Mesenchymal stem cell (in vitro differentiated cells and primary cell): ENCODE data around the gene LDHD.
A peak's percentile ranks its signal among the peaks of the same experiment; 100 is the strongest.

Experiments
- DNase-seq: peaks from one replicate; pipeline ENCODE4 v3.0.0-alpha.2; 2013
- H2AFZ ChIP-seq: one replicate; pipeline ENCODE4 v1.6.1; 2013; ENCODE audit warnings: low read depth, mild to moderate bottlenecking, control low read depth, inconsistent platforms, low read length, moderate library complexity
- H2AK5ac ChIP-seq: 2 replicates; pipeline ENCODE4 v1.6.1; 2013; ENCODE audit warnings: low read length, moderate library complexity, mild to moderate bottlenecking, inconsistent platforms; ENCODE audit not compliant: severe bottlenecking
- H2BK120ac ChIP-seq: one replicate; pipeline ENCODE4 v1.6.1; 2013; ENCODE audit warnings: low read depth, mild to moderate bottlenecking, inconsistent platforms, low read length, moderate library complexity
- H2BK12ac ChIP-seq, 2 experiments: one replicate each; pipeline ENCODE4 v1.6.1; 2013; ENCODE audit warnings: inconsistent platforms in 2 of 2, low read length in 2 of 2, mild to moderate bottlenecking in 2 of 2, moderate library complexity in 2 of 2, control low read depth in 1 of 2
- H2BK15ac ChIP-seq: one replicate; pipeline ENCODE4 v1.6.1; 2013; ENCODE audit warnings: mild to moderate bottlenecking, low read depth, inconsistent platforms; ENCODE audit not compliant: poor library complexity, severe bottlenecking
- H2BK5ac ChIP-seq: 2 replicates; pipeline ENCODE4 v1.6.1; 2013; ENCODE audit warnings: low read depth, mild to moderate bottlenecking, low read length, control low read depth, inconsistent platforms; ENCODE audit not compliant: poor library complexity, severe bottlenecking
- H3K14ac ChIP-seq, 2 experiments: one replicate each; pipeline ENCODE4 v1.6.1; 2013; ENCODE audit warnings: inconsistent platforms in 2 of 2, low read length in 2 of 2, control low read depth in 1 of 2, mild to moderate bottlenecking in 1 of 2, moderate library complexity in 1 of 2
- H3K18ac ChIP-seq, 2 experiments: one replicate each; pipeline ENCODE4 v1.6.1; 2013; ENCODE audit warnings: inconsistent platforms in 2 of 2, low read length in 2 of 2, control low read depth in 1 of 2, low read depth in 1 of 2, mild to moderate bottlenecking in 1 of 2
- H3K23ac ChIP-seq, 2 experiments: one replicate each; pipeline ENCODE4 v1.6.1; 2013; ENCODE audit warnings: inconsistent platforms in 2 of 2, low read length in 2 of 2, mild to moderate bottlenecking in 2 of 2, moderate library complexity in 2 of 2, control low read depth in 1 of 2
- H3K27ac ChIP-seq: 2 replicates; pipeline ENCODE4 v1.5.1; 2013; ENCODE audit warnings: mild to moderate bottlenecking, moderate library complexity, low read length, control low read depth, inconsistent platforms; ENCODE audit not compliant: poor library complexity, severe bottlenecking
- H3K27me3 ChIP-seq, 2 experiments: 2 replicates each; pipeline versions ENCODE4 v1.6.1 to v1.7.0; 2013; ENCODE audit warnings: low read length in 2 of 2, mild to moderate bottlenecking in 2 of 2, moderate library complexity in 2 of 2, control low read depth in 1 of 2, inconsistent platforms in 1 of 2; ENCODE audit not compliant: control insufficient read depth in 1 of 2, insufficient read depth in 1 of 2
- H3K36me3 ChIP-seq, 2 experiments: 2 replicates each; pipeline versions ENCODE4 v1.6.1 to v1.7.0; 2013; ENCODE audit warnings: low read length in 2 of 2, control low read depth in 1 of 2, inconsistent platforms in 1 of 2, low read depth in 1 of 2, mild to moderate bottlenecking in 1 of 2; ENCODE audit not compliant: insufficient read depth in 2 of 2, control insufficient read depth in 1 of 2
- H3K4ac ChIP-seq, 2 experiments: one replicate each; pipeline ENCODE4 v1.6.1; 2013; ENCODE audit warnings: inconsistent platforms in 2 of 2, low read length in 2 of 2, mild to moderate bottlenecking in 2 of 2, moderate library complexity in 2 of 2, control low read depth in 1 of 2, low read depth in 1 of 2
- H3K4me1 ChIP-seq: 2 replicates; pipeline ENCODE4 v1.6.1; 2013; ENCODE audit warnings: low read depth, low read length, control low read depth; ENCODE audit not compliant: control insufficient read depth, insufficient read depth
- H3K4me2 ChIP-seq: 2 replicates; pipeline ENCODE4 v1.6.1; 2013; ENCODE audit warnings: low read length, mild to moderate bottlenecking, inconsistent platforms; ENCODE audit not compliant: poor library complexity, severe bottlenecking
- H3K4me3 ChIP-seq, 2 experiments: 2 replicates each; pipeline versions ENCODE4 v1.5.1 to v1.7.0; 2013; ENCODE audit warnings: low read length in 2 of 2, mild to moderate bottlenecking in 2 of 2, control low read depth in 1 of 2, low read depth in 1 of 2; ENCODE audit not compliant: insufficient read depth in 1 of 2
- H3K79me1 ChIP-seq: replicated peaks from 2 replicates; pipeline ENCODE4 v1.6.1; 2013; ENCODE audit warnings: mild to moderate bottlenecking, control low read depth, low read length, inconsistent platforms; ENCODE audit not compliant: poor library complexity, severe bottlenecking
- H3K9ac ChIP-seq: 2 replicates; pipeline ENCODE4 v1.7.0; 2013; ENCODE audit warnings: mild to moderate bottlenecking, low read length, moderate library complexity
- H3K9me3 ChIP-seq: 2 replicates; pipeline ENCODE4 v1.7.0; 2013; ENCODE audit warnings: mild to moderate bottlenecking, low read length; ENCODE audit not compliant: control insufficient read depth
- H4K8ac ChIP-seq: one replicate; pipeline ENCODE4 v1.6.1; 2013; ENCODE audit warnings: inconsistent platforms, mild to moderate bottlenecking, low read length, moderate library complexity
- H4K91ac ChIP-seq: one replicate; pipeline ENCODE4 v1.6.1; 2013; ENCODE audit warnings: mild to moderate bottlenecking, low read length, inconsistent platforms
- WGBS: methylation state at CpG from one replicate; pipeline ENCODE4 v1.1.7; 2013; ENCODE audit warnings: mixed read lengths; 5-methylcytosine and 5-hydroxymethylcytosine counted together

Gene LDHD

GRCh38 chr16:75106351-75107274 is 10.0 kb downstream of the LDHD start:
- WGBS = 92% methylated on average over 20 of the region's 20 CpGs
- peak overlapping the region; percentile 46 for H2BK120ac ChIP-seq
- peak overlapping the region; percentile 57 to 91 for H3K4ac ChIP-seq
- H3K79me1 ChIP-seq = peaks cover 38% of the 10 kb centered on the region
- H3K4me2 ChIP-seq = no peak overlapping the region
- H2BK12ac ChIP-seq = peak overlapping the region; percentile 60 to 91
- no peak overlapping the region for H3K23ac ChIP-seq
- no peak overlapping the region for H2AFZ ChIP-seq
- DNase-seq = no peak
- peak overlapping the region; percentile 55 for H3K9ac ChIP-seq
- peak overlapping the region; percentile 95 for H2BK15ac ChIP-seq
- peak overlapping the region; percentile 41 for H2AK5ac ChIP-seq
- no peak overlapping the region for H2BK5ac ChIP-seq
- peak overlapping the region in 1 of 2 experiments; percentile 52 for H3K4me3 ChIP-seq
- peaks cover 44% of the 10 kb centered on the region for H3K4me1 ChIP-seq
- peak overlapping the region; percentile 44 for H4K91ac ChIP-seq
- H3K27ac ChIP-seq = no peak overlapping the region
- peaks cover 6 to 25% of the 10 kb centered on the region in 2 experiments for H3K36me3 ChIP-seq
- peak overlapping the region; percentile 54 to 79 for H3K18ac ChIP-seq
- no peaks in the 10 kb centered on the region for H3K27me3 ChIP-seq
- H3K14ac ChIP-seq = peak overlapping the region in 1 of 2 experiments; percentile 35
- peak overlapping the region; percentile 54 for H4K8ac ChIP-seq
- no peaks in the 10 kb centered on the region for H3K9me3 ChIP-seq

GRCh38 chr16:75105306-75106061 is 11.1 kb downstream of the LDHD start:
- no peak overlapping the region for H2AFZ ChIP-seq
- 53% methylated on average over 10 of the region's 10 CpGs for WGBS

GRCh38 chr16:75104836-75105235 is 11.7 kb downstream of the LDHD start:
- WGBS = 98% methylated on average over 11 of the region's 11 CpGs

More at GRCh38 chr16:75105306-75106061, 11.1 kb downstream of the LDHD start:
- peak overlapping the region; percentile 65 for H2BK120ac ChIP-seq
- H2AK5ac ChIP-seq = peak overlapping the region; percentile 4
- H4K8ac ChIP-seq = peak overlapping the region; percentile 59
- peak overlapping the region in 1 of 2 experiments; percentile 78 for H3K14ac ChIP-seq
- no peak overlapping the region for H3K27ac ChIP-seq
- peak overlapping the region; percentile 78 to 93 for H3K18ac ChIP-seq
- H2BK15ac ChIP-seq = peak overlapping the region; percentile 46
- peaks cover 34% of the 10 kb centered on the region for H3K4me1 ChIP-seq
- peak overlapping the region; percentile 60 to 94 for H2BK12ac ChIP-seq
- peaks cover 6 to 25% of the 10 kb centered on the region in 2 experiments for H3K36me3 ChIP-seq
- peak overlapping the region; percentile 67 to 91 for H3K4ac ChIP-seq
- H3K4me3 ChIP-seq = no peak overlapping the region
- no peak overlapping the region for H2BK5ac ChIP-seq
- H3K9me3 ChIP-seq = no peaks in the 10 kb centered on the region
- peak overlapping the region; percentile 67 for H4K91ac ChIP-seq
- H3K23ac ChIP-seq = peak overlapping the region in 1 of 2 experiments; percentile 87
- no peaks in the 10 kb centered on the region for H3K27me3 ChIP-seq
- H3K9ac ChIP-seq = no peak overlapping the region
- H3K4me2 ChIP-seq = no peak overlapping the region
- H3K79me1 ChIP-seq = peaks cover 36% of the 10 kb centered on the region
- DNase-seq = peak; percentile 69

More at GRCh38 chr16:75104836-75105235, 11.7 kb downstream of the LDHD start:
- Histone ChIP-seq H3K18ac (peak overlapping the region; percentile 78 to 93), H3K79me1 (peaks cover 36% of the 10 kb centered on the region), H2BK120ac (peak overlapping the region; percentile 65), H2BK12ac (peak overlapping the region; percentile 6 to 94), H2AK5ac (no peak overlapping the region), H4K91ac (peak overlapping the region; percentile 67), H3K27ac (no peak overlapping the region), H3K9me3 (no peaks in the 10 kb centered on the region), H2BK15ac (peak overlapping the region; percentile 46), H2AFZ (no peak overlapping the region), H3K14ac (peak overlapping the region in 1 of 2 experiments; percentile 53), H3K36me3 (peaks cover 6 to 25% of the 10 kb centered on the region in 2 experiments), H3K4me3 (no peak overlapping the region), H3K27me3 (no peaks in the 10 kb centered on the region), H3K23ac (peak overlapping the region in 1 of 2 experiments; percentile 37), H3K4me1 (peaks cover 35% of the 10 kb centered on the region), H3K4ac (peak overlapping the region; percentile 67 to 71), H3K4me2 (no peak overlapping the region), H2BK5ac (no peak overlapping the region), H3K9ac (no peak overlapping the region), H4K8ac (peak overlapping the region; percentile 4)
- DNase-seq = no peak
